AG08395 (cell line): Measurements from ENCODE around the gene MTURN.
A peak's percentile ranks its signal among the peaks of the same experiment; 100 is the strongest.

ENCODE experiments used
- DNase-seq: peaks from one replicate; pipeline ENCODE4 v3.0.0; 2012; ENCODE audit warnings: mixed read lengths, low spot score

MTURN gene

DNA sequence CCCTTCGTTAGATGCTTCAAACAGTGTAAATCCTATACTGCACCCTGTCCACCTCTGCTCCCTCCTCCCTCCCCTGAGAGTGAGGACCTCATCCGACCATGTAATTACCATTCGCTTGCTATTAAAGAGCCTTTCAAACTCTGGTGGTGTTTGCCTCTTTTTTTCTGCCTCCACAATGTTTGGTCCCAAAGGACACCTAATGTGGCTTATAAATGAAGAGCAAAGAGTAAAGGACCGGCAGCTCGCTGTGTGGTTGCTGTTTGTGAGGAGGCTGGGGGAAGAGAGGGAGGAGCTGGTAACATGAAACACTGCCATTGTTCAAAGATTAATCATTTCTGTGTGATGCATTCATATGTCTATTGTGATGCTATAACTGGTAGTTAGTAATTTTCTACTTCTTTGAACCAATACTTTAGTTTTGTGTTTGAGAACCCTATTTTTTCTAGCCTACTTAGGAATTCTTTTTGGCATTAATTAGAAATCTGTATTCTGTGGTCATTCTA, 27.9 kb downstream of the MTURN start:
- DNase-seq, result no peak

DNA sequence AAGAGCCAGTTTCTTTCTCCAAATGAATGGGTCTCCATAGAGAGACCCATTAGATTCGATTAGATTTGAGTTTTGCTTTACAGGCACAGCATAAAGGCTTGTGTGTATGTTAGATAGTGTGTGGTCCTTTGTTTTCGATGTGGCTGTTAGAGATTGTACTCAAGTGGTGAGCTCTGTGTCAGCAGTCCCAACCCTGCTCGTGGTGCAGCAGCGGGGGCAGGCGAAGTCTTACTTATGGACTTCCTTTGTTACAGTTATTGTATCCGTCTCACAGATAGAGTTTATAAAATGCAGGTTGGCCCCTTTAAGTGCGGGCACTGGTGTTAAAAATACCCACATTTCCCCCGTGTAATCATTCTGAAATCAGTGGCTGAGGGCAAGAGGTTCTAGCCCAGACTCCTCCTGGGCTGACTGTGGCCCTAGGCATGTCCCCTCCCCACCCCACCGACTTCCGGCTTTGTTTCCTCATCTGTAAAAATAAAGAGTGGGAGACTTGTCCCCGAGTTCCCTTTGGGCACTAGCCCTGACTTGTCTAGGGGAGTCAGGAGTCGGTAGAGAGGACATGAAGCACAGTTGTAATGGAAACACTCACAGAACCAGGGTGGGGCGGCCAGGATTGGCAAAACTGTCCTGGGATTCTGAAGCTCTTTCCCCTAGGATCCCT, 28.6 kb downstream of the MTURN start:
- DNase-seq, result no peak

DNA sequence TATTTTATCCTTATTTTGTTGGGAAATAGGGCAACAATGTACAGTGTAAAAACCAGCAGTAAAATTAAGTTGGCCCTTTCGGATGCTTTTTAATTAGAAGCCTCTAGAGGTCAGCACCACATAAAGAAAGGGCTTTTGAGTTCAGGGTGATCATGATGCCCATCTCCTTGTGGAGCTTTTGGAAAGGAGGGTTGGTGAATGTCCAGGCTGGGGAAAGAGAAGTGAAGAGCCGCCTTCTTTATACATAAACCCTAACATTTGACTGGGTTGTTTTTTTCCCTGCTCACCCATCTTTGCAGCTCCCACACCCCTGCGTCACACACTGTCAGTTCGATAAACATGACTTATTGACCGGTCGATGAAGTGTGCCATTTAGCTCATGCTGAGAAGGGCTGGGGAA, 29.8 kb downstream of the MTURN start:
- peak; percentile 65 for DNase-seq

DNA sequence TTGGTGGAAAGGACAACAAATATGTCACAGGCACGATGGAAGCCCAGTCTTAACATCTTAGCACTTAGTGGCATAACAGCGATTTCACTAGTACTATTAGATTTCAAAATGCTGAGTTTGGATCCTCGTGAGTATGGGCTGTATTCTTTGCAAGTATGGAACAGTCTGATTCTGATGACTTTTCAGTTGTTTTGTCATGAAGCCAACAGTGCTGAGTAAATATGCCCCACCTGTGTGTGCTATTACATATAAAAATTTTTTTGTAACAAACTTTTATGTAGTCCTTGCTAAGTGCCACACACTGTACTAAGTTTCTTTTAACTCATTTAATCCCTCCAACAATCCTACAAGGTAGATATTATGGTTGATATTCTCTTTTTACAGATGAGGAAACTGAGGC, 30.8 kb downstream of the MTURN start:
- DNase-seq, result no peak

GRCh38 chr7:30166155-30166840, 31.5 kb downstream of the MTURN start:
- DNase-seq, result no peak

DNA sequence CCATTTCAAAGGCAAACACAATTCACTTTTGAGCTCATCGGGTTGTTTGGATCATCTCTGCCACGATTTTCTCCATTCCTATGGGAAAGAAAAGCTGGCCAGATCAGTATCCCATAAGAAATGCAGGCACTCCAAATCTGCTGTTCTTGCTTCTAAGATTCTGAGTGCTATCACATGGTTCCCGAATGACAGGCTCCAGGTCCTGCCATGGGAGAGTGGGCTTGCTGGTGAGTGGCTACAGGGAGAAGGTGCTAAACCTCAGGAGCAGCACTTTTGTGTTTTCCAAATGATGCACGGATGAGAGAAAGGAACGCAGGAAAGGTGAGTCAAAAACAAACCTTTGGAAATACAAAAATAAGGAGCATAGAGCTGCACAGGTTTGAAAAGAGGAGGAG, 32.1 kb downstream of the MTURN start:
- no peak for DNase-seq

- no peak for DNase-seq
Observed at GRCh38 chr7:30167901-30168300, 33.1 kb downstream of the MTURN start.

GRCh38 chr7:30168835-30169573, 34.2 kb downstream of the MTURN start:
- DNase-seq, result peak; percentile 93

GRCh38 chr7:30169579-30169978, 34.8 kb downstream of the MTURN start:
- peak; percentile 37 for DNase-seq

DNA sequence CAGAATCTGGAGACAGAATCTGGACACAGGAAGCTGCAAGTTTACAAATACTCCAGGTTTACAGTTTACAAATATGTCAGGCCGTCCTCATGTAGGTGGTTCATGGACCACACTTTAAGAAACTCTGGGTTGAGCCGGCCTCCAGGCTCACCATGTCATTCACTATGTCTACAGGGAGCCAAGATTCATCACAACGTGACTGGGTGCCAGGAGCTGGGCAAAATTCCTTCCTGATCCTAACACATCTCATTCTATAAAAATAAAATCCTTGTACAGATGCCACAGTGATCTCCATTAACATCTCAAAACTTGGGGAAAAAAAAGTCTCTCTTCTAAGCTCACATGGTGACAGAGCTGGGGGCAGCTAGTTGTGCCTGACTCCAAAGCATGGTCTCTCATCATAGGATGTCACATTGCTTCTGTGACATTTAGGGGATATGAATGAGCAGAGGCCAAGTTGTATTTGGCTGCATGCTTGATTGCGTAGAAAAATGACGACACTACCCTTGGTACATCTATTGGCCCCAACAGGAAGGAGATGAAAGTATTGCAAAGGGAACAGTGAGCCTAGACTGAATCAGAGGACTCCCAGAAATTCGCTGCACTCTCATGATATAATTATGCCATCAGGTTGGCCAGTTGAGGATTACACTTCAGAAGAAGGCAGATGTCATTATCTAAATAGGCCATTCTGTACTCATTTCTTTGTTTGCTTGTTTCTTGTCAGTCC, 35.9 kb downstream of the MTURN start:
- no peak for DNase-seq

DNA sequence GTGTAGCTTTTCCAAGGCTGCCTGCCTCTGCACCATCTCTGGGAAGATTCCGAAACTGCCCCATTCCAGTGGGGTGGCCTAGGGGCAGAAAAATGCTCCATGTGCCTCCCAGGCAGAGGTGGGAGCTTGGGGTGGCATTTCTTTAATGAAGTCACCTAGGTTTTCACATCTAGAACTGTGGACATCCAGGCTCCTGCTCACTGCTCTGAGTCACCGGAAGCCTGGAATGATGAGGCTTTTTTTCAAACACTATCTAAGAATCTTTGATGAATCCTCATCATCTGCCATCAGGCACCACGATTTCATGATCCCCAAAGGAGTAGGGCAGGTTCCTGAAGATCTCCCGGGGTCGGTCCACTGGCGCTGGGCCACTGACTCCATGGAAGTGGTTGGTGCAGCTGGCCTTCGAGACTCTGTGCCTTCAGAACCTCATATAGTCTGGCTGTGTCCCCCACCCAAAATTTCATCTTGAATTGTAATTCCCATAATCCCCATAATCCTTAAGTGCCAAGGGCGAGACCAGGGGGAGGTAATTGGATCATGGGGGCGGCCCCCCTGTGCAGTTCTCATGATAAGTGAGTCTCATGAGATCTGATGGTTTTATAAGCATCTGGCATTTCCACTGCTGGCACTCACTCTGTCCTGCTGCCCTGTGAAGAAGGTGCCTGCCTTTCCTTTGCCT, 37.1 kb downstream of the MTURN start:
- peak; percentile 42 for DNase-seq

DNA sequence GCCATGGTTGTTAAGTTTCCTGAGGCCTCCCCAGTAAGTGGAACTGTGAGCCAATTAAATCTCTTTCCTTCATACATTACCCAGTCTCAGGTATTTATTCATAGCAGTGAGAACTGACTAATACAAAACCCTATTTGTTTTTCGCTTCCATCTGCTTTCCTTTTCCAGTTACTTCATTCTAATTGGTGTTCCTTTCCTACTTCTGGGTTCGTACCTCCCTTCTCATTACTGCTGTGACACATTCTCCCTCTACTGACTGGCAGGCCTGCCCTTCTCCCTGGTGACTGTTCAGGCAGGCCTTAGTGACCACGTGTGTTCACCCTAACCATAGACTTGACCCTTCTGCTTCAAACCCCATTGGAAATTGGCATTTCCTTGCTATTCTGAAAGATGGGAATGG, 37.7 kb downstream of the MTURN start:
- no peak for DNase-seq

- DNase-seq, result peak; percentile 92
Observed at GRCh38 chr7:30173058-30173897, 38.5 kb downstream of the MTURN start.

DNA sequence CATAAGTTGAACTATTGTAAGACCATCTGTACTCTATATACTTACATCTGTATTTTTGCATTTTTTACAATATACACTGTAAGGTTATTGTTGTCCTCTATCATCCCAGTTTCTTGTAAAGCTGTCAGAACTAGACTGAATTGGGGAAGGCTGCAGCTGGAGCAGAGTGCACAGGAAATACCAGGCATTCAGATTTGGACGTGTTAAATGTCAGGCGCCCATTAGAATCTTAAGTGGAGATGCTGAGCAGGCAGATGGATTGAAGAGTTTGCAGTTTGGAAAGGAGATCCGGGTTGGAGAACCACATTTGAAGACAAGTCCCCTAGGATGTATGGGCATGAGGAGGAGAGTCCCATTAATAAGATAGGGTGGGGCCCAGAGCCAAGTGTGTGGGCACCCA, 40.4 kb downstream of the MTURN start:
- DNase-seq, result no peak

GRCh38 chr7:30175636-30176147, 40.9 kb downstream of the MTURN start:
- no peak for DNase-seq

DNA sequence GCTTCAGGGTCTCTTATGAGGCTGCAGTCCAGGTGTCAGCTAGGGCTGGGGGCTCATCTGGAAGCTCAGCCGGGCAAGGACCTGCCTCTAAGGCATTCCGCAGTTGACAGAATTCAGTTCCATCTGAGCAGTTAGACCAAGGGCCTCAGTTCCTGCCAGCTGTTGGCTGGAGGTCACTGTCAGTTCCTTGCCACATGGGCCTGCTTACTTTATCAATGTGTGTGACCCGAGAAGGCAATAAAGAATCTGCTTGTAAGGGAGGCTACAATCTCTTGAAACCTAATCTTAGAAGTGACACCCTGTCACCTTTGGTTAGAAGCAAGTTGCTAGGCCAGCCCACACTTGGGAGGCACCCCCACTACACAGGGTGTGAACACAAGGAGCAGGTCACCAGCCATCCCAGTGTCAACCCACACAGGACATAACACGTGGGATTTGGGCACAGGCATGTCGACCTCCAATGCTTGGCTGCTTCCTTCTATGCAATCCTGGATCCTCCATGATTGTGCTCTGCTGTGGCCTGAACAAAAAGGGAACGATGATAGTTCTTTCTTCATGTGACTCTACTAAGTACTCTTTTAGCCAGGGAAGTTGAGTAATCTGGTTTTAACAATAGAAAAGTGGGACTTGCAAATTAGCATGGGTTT, 41.8 kb downstream of the MTURN start:
- no peak for DNase-seq

GRCh38 chr7:30177186-30177585, 42.4 kb downstream of the MTURN start:
- DNase-seq, result no peak

- DNase-seq, result no peak
Observed at GRCh38 chr7:30177965-30178364, 43.2 kb downstream of the MTURN start.

- no peak for DNase-seq
Observed at GRCh38 chr7:30178748-30179436, 44.1 kb downstream of the MTURN start.
